Naive thymus-derived CD4-positive, alpha-beta T cell (primary cell): ENCODE measurements around the gene ARFGAP1. TPM values are rescaled to one million over a fixed set of nuclear protein-coding genes. Genes with fewer than 3 reads are reported as not detected.

Source experiments
- ATAC-seq: fragments of 150-1000 bp; cut with Tn5 transposase; 2 replicates; pipeline ENCODE4 v1.10.0; 2021; ENCODE audit warnings: mild to moderate bottlenecking, moderate library complexity
- CTCF ChIA-PET: fragments of 350-600 bp; sonication (Branson Sonifier 250); formaldehyde crosslinking; loops from one replicate; lab custom pipeline; 2021; ENCODE audit warnings: antibody characterized with exemption; lab: Charles Lee
- POLR2A ChIA-PET: fragments of 350-600 bp; sonication (Branson Sonifier 250); formaldehyde crosslinking; loops from one replicate; lab custom pipeline; 2021; ENCODE audit warnings: antibody characterized with exemption, inconsistent platforms; lab: Charles Lee
- DNase-seq, 9 donors: peaks; one replicate each; pipeline versions ENCODE4 v3.0.0 to v3.0.0-alpha.2; 2020 to 2022; ENCODE audit warnings: mixed read lengths in 1 of 9
- H3K27ac ChIP-seq: one replicate; pipeline ENCODE4 v1.7.0; 2013; ENCODE audit warnings: mild to moderate bottlenecking, low read depth, low read length, moderate library complexity
- H3K27me3 ChIP-seq, 2 donors: one replicate each; pipeline ENCODE4 v1.7.0; 2013; ENCODE audit warnings: low read length in 2 of 2, mild to moderate bottlenecking in 2 of 2, moderate library complexity in 2 of 2; ENCODE audit not compliant: control insufficient read depth in 2 of 2, insufficient read depth in 2 of 2
- H3K36me3 ChIP-seq, 3 experiments: 1 replicate in 2 of 3; 2 replicates in 1 of 3; pipeline ENCODE4 v1.7.0; 2013; ENCODE audit warnings: low read length in 3 of 3, mild to moderate bottlenecking in 3 of 3, moderate library complexity in 1 of 3; ENCODE audit not compliant: insufficient read depth in 3 of 3, control insufficient read depth in 2 of 3
- H3K4me1 ChIP-seq, 2 donors: one replicate each; pipeline ENCODE4 v1.7.0; 2013; ENCODE audit warnings: low read length in 2 of 2, mild to moderate bottlenecking in 2 of 2, moderate library complexity in 1 of 2; ENCODE audit not compliant: control insufficient read depth in 2 of 2, insufficient read depth in 2 of 2
- H3K4me3 ChIP-seq: 2 replicates; pipeline ENCODE4 v1.7.0; 2013; ENCODE audit warnings: mild to moderate bottlenecking, low read length
- H3K9me3 ChIP-seq, 3 experiments: 1 replicate in 2 of 3; 2 replicates in 1 of 3; pipeline ENCODE4 v1.7.0; 2013; ENCODE audit warnings: low read length in 3 of 3; ENCODE audit not compliant: control insufficient read depth in 2 of 3
- H3K27ac Mint-ChIP-seq, 9 donors: one replicate each; pipeline ENCODE4 v1.8.0; 2020 to 2022; ENCODE audit warnings: mixed read lengths in 9 of 9, mild to moderate bottlenecking in 8 of 9, moderate library complexity in 5 of 9, inconsistent platforms in 2 of 9
- H3K27me3 Mint-ChIP-seq, 5 donors: one replicate each; pipeline ENCODE4 v1.8.0; 2021 to 2022; ENCODE audit warnings: mixed read lengths in 5 of 5, mild to moderate bottlenecking in 1 of 5
- H3K36me3 Mint-ChIP-seq, 5 donors: one replicate each; pipeline ENCODE4 v1.8.0; 2020 to 2022; ENCODE audit warnings: mixed read lengths in 5 of 5, mild to moderate bottlenecking in 3 of 5, inconsistent platforms in 1 of 5
- H3K4me1 Mint-ChIP-seq, 7 donors: one replicate each; pipeline ENCODE4 v1.8.0; 2020 to 2022; ENCODE audit warnings: mixed read lengths in 7 of 7, mild to moderate bottlenecking in 3 of 7, inconsistent platforms in 1 of 7
- H3K4me3 Mint-ChIP-seq, 10 donors: one replicate each; pipeline ENCODE4 v1.8.0; 2020 to 2022; ENCODE audit warnings: mild to moderate bottlenecking in 10 of 10, mixed read lengths in 10 of 10, moderate library complexity in 6 of 10, inconsistent platforms in 2 of 10
- H3K9me3 Mint-ChIP-seq, 11 donors: one replicate each; pipeline ENCODE4 v1.8.0; 2020 to 2022; ENCODE audit warnings: mixed read lengths in 11 of 11, mild to moderate bottlenecking in 4 of 11, inconsistent platforms in 1 of 11, moderate library complexity in 1 of 11
- intact Hi-C, 2 donors: fragments of 100-400 bp; cut with micrococcal nuclease; formaldehyde crosslinking; loops; one replicate each; pipeline ENCODE4 v1.15.1; 2023
- polyA plus RNA-seq, 2 donors: library from polyadenylated mRNA; unstranded; fragments of 300-500 nt; fragmentation: Illumina TruSeq; gene quantifications; one replicate each; pipeline ENCODE4 v1.2.3, GENCODE V29; 2021
- total RNA-seq, 6 experiments: library from RNA in 5 of 6; stranded (reverse) in 5 of 6; gene quantifications; 1 replicate in 5 of 6; 2 replicates in 1 of 6; pipeline ENCODE4 v1.2.3 and lab custom pipeline; 2021 to 2026

Gene ARFGAP1
- total RNA-seq (100 to 1,000 TPM in 4 of 5 experiments, 10 to 100 TPM in 1; 90.6 to 119 (median 107) TPM), polyA plus RNA-seq (10 to 100 TPM; 15.9 to 24.4 TPM), total RNA-seq (lab: John Stamatoyannopoulos, UW) (104 reads per million, percentile 85 among the genes with 10 or more reads in this experiment)

GRCh38 chr20:63272105-63273058 lies at the start of gene ARFGAP1:
TSS of gene ARFGAP1 (plus strand) at chr20:63272813. CDS start at chr20:63275581, 2,768 bp downstream.
- intact Hi-C loops: loop anchor here (1.0 to 5.0 kb wide), 5 partner anchors 18 to 700 kb away; partner anchors contain the start of genes YTHDF1 (in 2 of the 2), GMEB2 (in 1 of the 2) and OGFR (in 1 of the 2)
- Mint-ChIP-seq H3K27me3 (peaks cover 0 to 9% (median 0%) of the 10 kb centered on the region in 5 donors), H3K9me3 (no peaks in the 10 kb centered on the region), H3K4me3 (peak within 1 kb of the TSS; percentile 83 to 94 (median 90)), H3K36me3 (no peaks in the 10 kb centered on the region), H3K27ac (peak within 1 kb of the TSS; percentile 52 to 95 (median 89)), H3K4me1 (peaks cover 20 to 38% (median 28%) of the 10 kb centered on the region in 7 donors)
- ChIA-PET POLR2A (interaction anchor here (0.7 to 1.5 kb wide), 4 partner anchors 9 to 393 kb away, joined by 3 to 4 read pairs (median 3); no protein-coding TSS in a partner anchor), CTCF (interaction anchor here (2.0 kb wide), 1 partner anchor 49 kb away, joined by 9 read pairs; no protein-coding TSS in a partner anchor)
- DNase-seq: peak; percentile 73 to 91 (median 85)
- H3K4me3 ChIP-seq: peak within 1 kb of the TSS; percentile 53
- no peaks in the 10 kb centered on the region for H3K9me3 ChIP-seq
- H3K27ac ChIP-seq: peak within 1 kb of the TSS; percentile 81
- peaks cover 0 to 21% (median 0%) of the 10 kb centered on the region in 3 experiments for H3K36me3 ChIP-seq
- H3K27me3 ChIP-seq: no peaks in the 10 kb centered on the region
- ATAC-seq: peak; percentile 97
- peaks cover 10 to 22% of the 10 kb centered on the region in 2 donors for H3K4me1 ChIP-seq

DNA sequence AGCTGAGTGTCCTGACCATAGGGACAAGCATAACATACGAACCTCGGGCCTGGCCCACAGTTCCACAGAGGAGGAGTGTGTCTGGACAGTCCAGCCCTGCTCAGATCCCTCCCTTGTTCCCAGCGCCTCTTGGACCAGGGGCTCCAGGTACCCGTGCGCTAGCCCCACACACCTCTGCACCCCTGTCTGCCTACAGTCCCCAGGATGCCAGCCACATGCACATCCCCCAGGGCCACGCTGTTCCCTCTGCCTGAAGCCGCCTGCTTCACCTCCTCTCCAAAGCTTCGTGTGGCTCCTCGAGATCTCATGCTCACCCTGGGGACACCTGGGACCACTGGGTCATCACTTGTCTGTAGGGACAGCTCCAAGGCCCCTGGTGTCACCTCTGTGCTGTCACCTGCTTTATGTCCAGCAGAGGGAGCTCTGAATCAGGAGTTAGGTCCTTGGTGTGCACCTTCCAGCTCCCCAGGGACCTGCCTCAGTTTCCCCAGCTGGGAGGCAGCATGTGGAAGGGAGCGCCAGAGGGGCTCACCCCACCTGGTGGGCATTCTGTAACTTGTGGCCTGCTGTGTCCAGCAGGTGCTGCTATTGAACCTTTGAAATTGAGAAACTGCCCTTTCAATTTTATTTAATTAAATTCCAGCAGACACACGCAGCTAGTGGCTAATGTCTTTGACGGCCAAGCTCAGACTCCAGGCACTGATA lies 49.3 kb upstream of the ARFGAP1 start:
- ATAC-seq: peak; percentile 66
- H3K27me3 ChIP-seq: no peaks in the 10 kb centered on the region
- DNase-seq: peak in 8 of 9 donors; percentile 22 to 60 (median 36)
- CTCF ChIA-PET: interaction anchor here (0.6 to 3.0 kb wide), 16 partner anchors 10 to 750 kb away, joined by 3 to 31 read pairs (median 4); partner anchors contain the start of genes ARFGAP1 and BIRC7
- H3K4me3 Mint-ChIP-seq: no peak overlapping the region
- no peak overlapping the region for H3K27ac ChIP-seq
- POLR2A ChIA-PET: interaction anchor here (0.6 to 1.1 kb wide), 2 partner anchors 25 to 319 kb away, joined by 3 read pairs; no protein-coding TSS in a partner anchor
- intact Hi-C loops: loop anchor here (1.0 kb wide), 2 partner anchors 68 to 158 kb away; no protein-coding TSS in a partner anchor
- H3K36me3 Mint-ChIP-seq: no peaks in the 10 kb centered on the region
- no peaks in the 10 kb centered on the region for H3K36me3 ChIP-seq
- H3K27ac Mint-ChIP-seq: no peak overlapping the region
- no peak overlapping the region for H3K4me3 ChIP-seq
- H3K27me3 Mint-ChIP-seq: peaks cover 0 to 9% (median 0%) of the 10 kb centered on the region in 5 donors
- H3K4me1 ChIP-seq: no peaks in the 10 kb centered on the region
- peaks cover 0 to 6% (median 0%) of the 10 kb centered on the region in 7 donors for H3K4me1 Mint-ChIP-seq
- H3K9me3 Mint-ChIP-seq: no peaks in the 10 kb centered on the region
- H3K9me3 ChIP-seq: no peaks in the 10 kb centered on the region

- Mint-ChIP-seq H3K4me1 (peaks cover 0 to 6% (median 0%) of the 10 kb centered on the region in 7 donors), H3K4me3 (no peak overlapping the region), H3K27ac (no peak overlapping the region), H3K27me3 (peaks cover 0 to 15% (median 0%) of the 10 kb centered on the region in 5 donors), H3K9me3 (no peaks in the 10 kb centered on the region), H3K36me3 (no peaks in the 10 kb centered on the region)
- Histone ChIP-seq H3K27me3 (no peaks in the 10 kb centered on the region), H3K9me3 (no peaks in the 10 kb centered on the region), H3K4me1 (no peaks in the 10 kb centered on the region), H3K4me3 (no peak overlapping the region), H3K27ac (no peak overlapping the region), H3K36me3 (no peaks in the 10 kb centered on the region)
- CTCF ChIA-PET: interaction anchor here (0.9 to 3.0 kb wide), 12 partner anchors 10 to 160 kb away, joined by 3 to 31 read pairs (median 5); partner anchors contain the start of genes ARFGAP1 and BIRC7
- ATAC-seq (no peak), DNase-seq (no peak)
- intact Hi-C loops: loop anchor here (1.0 kb wide), 2 partner anchors 67 to 157 kb away; no protein-coding TSS in a partner anchor
- POLR2A ChIA-PET: interaction anchor here (0.8 kb wide), 1 partner anchor 51 kb away, joined by 3 read pairs; no protein-coding TSS in a partner anchor
These were observed 48.8 kb upstream of the ARFGAP1 start for GRCh38 chr20:63223826-63224207.

DNA sequence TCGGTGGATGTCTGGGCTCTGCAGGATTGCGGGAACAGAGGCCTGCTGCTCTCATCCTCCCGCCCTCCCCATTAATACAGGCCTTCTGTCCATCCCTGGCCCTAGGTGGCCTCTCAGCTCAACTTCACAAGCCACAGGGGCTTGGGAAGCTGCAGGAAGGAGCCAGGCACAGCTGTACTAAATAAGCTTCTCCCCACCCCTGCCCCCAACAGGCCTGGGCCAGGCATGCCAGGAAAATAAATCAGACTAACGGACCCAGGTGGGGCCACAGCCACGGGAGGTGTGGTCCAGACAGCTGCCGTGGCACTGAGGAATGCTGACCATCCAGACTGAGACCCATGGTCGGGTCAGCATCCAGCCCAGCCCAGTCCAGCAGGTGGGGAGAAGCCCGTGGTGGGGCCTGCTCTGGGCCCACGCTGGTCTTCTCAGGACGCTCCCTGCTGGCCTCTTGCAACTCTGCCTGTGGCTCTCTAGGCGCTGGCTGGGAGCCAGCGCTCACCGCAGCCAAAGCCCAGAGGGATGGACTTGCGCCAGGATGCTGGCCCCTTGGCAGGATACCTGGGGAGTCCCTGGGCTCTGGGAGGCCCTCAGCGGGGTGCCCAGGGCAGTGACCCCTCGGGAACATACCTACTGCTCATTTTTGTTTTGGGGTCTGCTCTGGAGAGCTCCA lies 48.1 kb upstream of the ARFGAP1 start:
- Histone ChIP-seq H3K27ac (no peak overlapping the region), H3K36me3 (no peaks in the 10 kb centered on the region), H3K4me1 (no peaks in the 10 kb centered on the region), H3K27me3 (no peaks in the 10 kb centered on the region), H3K4me3 (no peak overlapping the region), H3K9me3 (no peaks in the 10 kb centered on the region)
- ChIA-PET POLR2A (interaction anchor here (0.8 kb wide), 1 partner anchor 50 kb away, joined by 3 read pairs; no protein-coding TSS in a partner anchor), CTCF (interaction anchor here (1.0 to 3.0 kb wide), 7 partner anchors 10 to 157 kb away, joined by 3 to 31 read pairs (median 9); partner anchors contain the start of genes ARFGAP1 and BIRC7)
- no peak for ATAC-seq
- no peak for DNase-seq
- Mint-ChIP-seq H3K36me3 (no peaks in the 10 kb centered on the region), H3K4me1 (peaks cover 0 to 6% (median 0%) of the 10 kb centered on the region in 7 donors), H3K4me3 (no peak overlapping the region), H3K27me3 (peaks cover 6 to 22% (median 7%) of the 10 kb centered on the region in 5 donors), H3K27ac (peak overlapping the region in 1 of 9 donors; percentile 22), H3K9me3 (no peaks in the 10 kb centered on the region)
- intact Hi-C loops: no loop called here

DNA sequence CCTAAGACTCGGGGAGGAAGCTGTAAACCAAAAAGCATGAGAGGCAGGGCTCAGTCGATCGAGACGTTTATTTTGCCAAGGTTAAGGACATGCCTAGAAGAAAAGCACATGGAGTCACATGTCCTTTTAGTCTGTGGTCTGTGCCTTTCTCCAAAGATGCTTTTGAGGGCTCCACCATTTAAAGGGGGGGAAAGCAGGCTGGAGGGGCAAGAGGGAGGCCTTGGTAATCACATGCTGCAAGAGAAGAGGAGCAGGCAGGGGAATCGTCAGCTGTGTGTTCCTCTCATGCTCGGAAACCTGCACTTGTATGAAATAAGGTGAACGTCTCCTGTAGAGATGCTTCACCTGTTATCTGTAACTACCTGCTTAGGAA lies 47.5 kb upstream of the ARFGAP1 start:
- Histone ChIP-seq H3K4me1 (no peaks in the 10 kb centered on the region), H3K4me3 (no peak overlapping the region), H3K9me3 (no peaks in the 10 kb centered on the region), H3K27me3 (no peaks in the 10 kb centered on the region), H3K27ac (no peak overlapping the region), H3K36me3 (no peaks in the 10 kb centered on the region)
- CTCF ChIA-PET: interaction anchor here (0.6 to 3.0 kb wide), 4 partner anchors 9 to 977 kb away, joined by 3 to 31 read pairs (median 12); partner anchors contain the start of gene BIRC7
- Mint-ChIP-seq H3K4me3 (no peak overlapping the region), H3K27me3 (peaks cover 11 to 24% (median 12%) of the 10 kb centered on the region in 5 donors), H3K27ac (peak overlapping the region in 2 of 9 donors; percentile 22 to 23), H3K36me3 (no peaks in the 10 kb centered on the region), H3K9me3 (no peaks in the 10 kb centered on the region), H3K4me1 (peaks cover 0 to 5% (median 0%) of the 10 kb centered on the region in 7 donors)
- intact Hi-C loops: no loop called here
- POLR2A ChIA-PET: no interaction called here
- no peak for ATAC-seq
- DNase-seq: no peak
